OCI-M1 (cell line): ENCODE results near the gene NRXN2.
A peak's percentile ranks its signal among the peaks of the same experiment; 100 is the strongest.

Experiments used
- DNase-seq: peaks from one replicate; lab custom pipeline; 2025; lab: John Stamatoyannopoulos, UW

Gene NRXN2

GRCh38 chr11:64743591-64744543 lies 20.9 kb upstream of the NRXN2 start, which contains the start of gene RASGRP2:
Gene RASGRP2 (minus strand): TSS chr11:64744142. CDS start chr11:64742866, 1,276 bp downstream.
- DNase-seq, result peak; percentile 93

- peak; percentile 87 for DNase-seq
Observed at GRCh38 chr11:64742889-64743590, 20.0 kb upstream of the NRXN2 start.

- peak; percentile 73 for DNase-seq
Observed at GRCh38 chr11:64742087-64742888, 19.3 kb upstream of the NRXN2 start.

- no peak for DNase-seq
Observed at GRCh38 chr11:64741375-64742086, 18.5 kb upstream of the NRXN2 start.

DNA sequence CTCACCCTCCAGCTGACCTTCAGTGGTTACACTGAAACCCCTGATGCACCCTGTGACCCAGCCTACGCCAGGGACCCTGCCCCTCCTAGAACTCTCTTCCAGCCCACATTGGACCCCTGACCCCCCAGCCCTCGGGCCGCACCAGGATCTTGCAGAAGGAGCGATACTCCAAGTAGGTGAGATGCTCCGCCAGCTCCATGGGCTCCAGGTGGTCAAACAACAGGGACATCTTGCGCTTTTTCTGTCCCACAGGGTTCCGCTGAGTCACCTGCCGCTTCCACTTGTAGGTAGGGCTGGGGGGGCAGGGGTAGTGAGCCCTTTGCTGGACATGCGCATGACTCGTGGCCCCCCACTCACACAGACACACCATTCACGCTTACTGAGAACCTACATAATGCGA lies 16.9 kb upstream of the NRXN2 start:
- no peak for DNase-seq

DNA sequence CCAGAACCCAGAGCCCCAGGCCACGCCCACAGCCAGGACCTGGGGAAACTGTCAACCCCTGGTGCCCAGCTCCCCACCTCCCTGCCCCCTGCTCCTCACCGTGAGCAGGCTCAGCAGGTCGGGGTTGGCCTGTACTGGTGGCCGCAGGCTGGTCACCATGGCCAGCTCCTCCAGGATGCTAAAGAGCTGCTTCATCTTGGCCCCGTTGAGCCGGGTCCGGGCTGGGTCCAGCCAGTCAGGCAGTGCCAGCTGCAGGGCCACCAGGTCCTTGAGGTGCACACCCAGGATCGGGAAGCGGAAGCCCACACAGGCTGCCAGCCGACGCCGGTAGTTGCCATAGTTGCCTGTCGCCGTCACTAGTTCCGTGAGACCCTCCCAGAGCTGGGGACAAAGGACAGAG lies 13.7 kb upstream of the NRXN2 start:
- DNase-seq, result no peak

- no peak for DNase-seq
Observed at GRCh38 chr11:64735725-64736259, 12.8 kb upstream of the NRXN2 start.

- no peak for DNase-seq
Observed at GRCh38 chr11:64734811-64735724, 12.1 kb upstream of the NRXN2 start.

- no peak for DNase-seq
Observed at GRCh38 chr11:64731601-64732000, 8.6 kb upstream of the NRXN2 start.

- DNase-seq, result no peak
Observed at GRCh38 chr11:64729851-64730382, 6.9 kb upstream of the NRXN2 start.

DNA sequence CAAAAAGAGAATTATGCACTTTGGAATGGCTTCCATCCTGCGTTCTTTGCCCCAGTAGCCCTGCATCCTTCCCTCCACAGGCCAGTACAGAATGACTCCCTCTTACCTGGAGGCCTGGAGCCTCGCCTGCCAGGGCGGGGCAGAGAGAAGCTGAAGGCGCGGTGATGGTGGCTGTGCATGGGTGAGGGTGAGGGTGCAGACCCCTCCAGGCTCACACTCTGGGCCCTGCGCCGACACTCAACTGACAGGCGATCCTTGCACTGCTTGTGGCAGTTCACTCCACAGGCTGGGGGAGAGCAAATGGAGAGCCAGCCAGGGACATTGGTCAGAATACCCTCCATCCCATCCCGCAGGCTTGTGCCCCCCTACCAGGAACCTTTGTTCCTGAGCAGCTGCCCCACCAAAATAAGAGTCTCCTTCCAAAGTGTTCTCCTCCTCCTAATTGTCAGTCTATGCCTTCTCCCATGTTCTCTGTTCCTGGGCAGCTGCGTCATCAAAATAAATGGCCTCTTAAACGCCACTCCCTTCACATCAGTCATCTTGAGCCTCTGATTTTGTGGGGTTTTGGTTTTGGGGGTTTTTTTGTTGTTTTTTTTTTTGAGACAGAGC lies 5.9 kb upstream of the NRXN2 start:
- no peak for DNase-seq

- no peak for DNase-seq
Observed at GRCh38 chr11:64726867-64727530, 4.0 kb upstream of the NRXN2 start.

- DNase-seq, result no peak
Observed at GRCh38 chr11:64726211-64726641, 3.2 kb upstream of the NRXN2 start.

GRCh38 chr11:64724863-64725532 lies 2.0 kb upstream of the NRXN2 start:
- DNase-seq, result no peak

DNA sequence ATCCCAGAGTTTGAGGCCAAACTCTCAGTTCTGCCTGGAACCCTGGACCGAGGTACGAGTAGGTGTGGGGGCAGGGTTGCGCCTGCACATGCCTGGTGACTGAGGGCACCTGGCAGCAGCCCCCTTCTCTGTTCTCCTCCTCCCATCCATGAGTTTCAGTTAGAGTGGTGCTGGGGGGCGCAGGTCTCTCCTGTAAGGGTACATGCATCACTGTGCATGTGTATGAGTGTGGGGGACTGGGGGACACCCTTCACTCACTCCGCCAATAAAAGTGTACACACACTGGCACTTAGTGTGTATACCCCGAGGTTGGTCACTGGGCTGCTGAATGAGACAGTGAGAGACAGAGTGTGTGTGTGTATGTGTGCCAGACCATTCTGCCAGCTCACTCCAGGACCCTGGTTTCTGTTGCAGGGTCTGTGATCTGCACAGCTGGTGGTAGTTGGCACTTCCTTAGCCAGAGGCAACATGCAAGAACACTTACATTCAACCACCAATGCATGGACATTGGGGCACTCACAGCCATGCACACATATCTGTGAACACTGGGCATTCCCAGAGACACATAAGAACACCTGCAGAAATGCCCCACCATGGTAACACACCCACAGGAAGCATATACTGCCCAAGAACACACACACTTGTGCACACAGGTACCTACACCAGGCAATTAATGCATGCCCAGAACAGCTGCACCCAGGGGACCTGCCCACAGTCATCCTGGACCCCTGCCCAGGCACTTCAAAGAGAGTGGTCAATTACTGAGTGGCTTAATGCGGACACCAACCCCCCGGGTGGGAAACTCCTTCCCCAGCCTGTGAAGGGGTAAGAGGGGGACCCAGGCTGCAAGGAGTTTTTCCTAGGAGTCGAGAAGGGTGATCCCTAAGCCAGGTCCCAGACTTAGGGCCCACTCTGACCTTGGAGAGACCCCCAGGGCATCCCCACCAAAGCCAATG lies 1.2 kb upstream of the NRXN2 start:
- no peak for DNase-seq

GRCh38 chr11:64722141-64723065 lies 594 bp downstream of the NRXN2 start:
- no peak for DNase-seq
